HG02938 (cell line): ENCODE data around the gene CTDP1.
A peak's percentile ranks its signal among the peaks of the same experiment; 100 is the strongest.

Source experiments
- ATAC-seq: cut with Tn5 transposase; IDR thresholded peaks from one replicate; pipeline ENCODE4 v1.9.1; 2021; ENCODE audit warnings: mild to moderate bottlenecking, moderate library complexity; ENCODE audit not compliant: unreplicated experiment

CTDP1 gene

GRCh38 chr18:79644006-79644665 lies 35.5 kb upstream of the CTDP1 start:
- peak; percentile 80 for ATAC-seq

GRCh38 chr18:79644666-79645057 lies 34.9 kb upstream of the CTDP1 start:
- no peak for ATAC-seq

- no peak for ATAC-seq
Measured at GRCh38 chr18:79645291-79645983, 34.2 kb upstream of the CTDP1 start.

GRCh38 chr18:79647307-79647706 lies 32.3 kb upstream of the CTDP1 start:
- ATAC-seq = no peak

- no peak for ATAC-seq
Measured at GRCh38 chr18:79650959-79651358, 28.6 kb upstream of the CTDP1 start.

GRCh38 chr18:79657342-79657996 lies 22.1 kb upstream of the CTDP1 start:
- ATAC-seq = no peak

- ATAC-seq = no peak
Measured at GRCh38 chr18:79658366-79658765, 21.2 kb upstream of the CTDP1 start.

- ATAC-seq = no peak
Measured at GRCh38 chr18:79659733-79660132, 19.9 kb upstream of the CTDP1 start.

GRCh38 chr18:79662034-79662433 lies 17.6 kb upstream of the CTDP1 start:
- no peak for ATAC-seq

- ATAC-seq = no peak
Measured at GRCh38 chr18:79662439-79662838, 17.2 kb upstream of the CTDP1 start.

- ATAC-seq = no peak
Measured at GRCh38 chr18:79664525-79665125, 15.0 kb upstream of the CTDP1 start.

GRCh38 chr18:79668203-79668602 lies 11.4 kb upstream of the CTDP1 start:
- no peak for ATAC-seq

GRCh38 chr18:79672490-79673276 lies 6.9 kb upstream of the CTDP1 start:
- no peak for ATAC-seq

- ATAC-seq = no peak
Measured at GRCh38 chr18:79677221-79677620, 2.4 kb upstream of the CTDP1 start.

- no peak for ATAC-seq
Measured at GRCh38 chr18:79677840-79678239, 1.8 kb upstream of the CTDP1 start.

GRCh38 chr18:79678665-79679551 lies 695 bp upstream of the CTDP1 start:
- ATAC-seq = peak; percentile 95

- peak; percentile 3 for ATAC-seq
Measured at GRCh38 chr18:79680100-79680879, 687 bp downstream of the CTDP1 start.

GRCh38 chr18:79680891-79681339 lies 1.3 kb downstream of the CTDP1 start:
- no peak for ATAC-seq
